Nephron progenitor cell (in vitro differentiated cells): ENCODE measurements around the gene LONP2.
"Not testable (repeated sequence)": the region's sequence is repeated elsewhere in the genome, so short reads cannot be mapped to it uniquely, and the experiment has no call there.

Experiments used
- DNase-seq: peaks from one replicate; pipeline ENCODE4 v3.0.0; 2021
- H3K27ac Mint-ChIP-seq: 2 replicates; pipeline ENCODE4 v1.8.0; 2021; ENCODE audit warnings: mild to moderate bottlenecking, moderate library complexity, mixed read lengths
- H3K27me3 Mint-ChIP-seq: 2 replicates; pipeline ENCODE4 v1.8.0; 2021; ENCODE audit warnings: mild to moderate bottlenecking, low read depth, mixed read lengths; ENCODE audit not compliant: poor library complexity
- H3K36me3 Mint-ChIP-seq: 2 replicates; pipeline ENCODE4 v1.8.0; 2021; ENCODE audit warnings: low read depth, mixed read lengths
- H3K4me1 Mint-ChIP-seq: 2 replicates; pipeline ENCODE4 v1.8.0; 2021; ENCODE audit warnings: mixed read lengths
- H3K4me3 Mint-ChIP-seq: 2 replicates; pipeline ENCODE4 v1.8.0; 2021; ENCODE audit warnings: mild to moderate bottlenecking, moderate library complexity, mixed read lengths
- H3K9me3 Mint-ChIP-seq: 2 replicates; pipeline ENCODE4 v1.8.0; 2021; ENCODE audit warnings: mild to moderate bottlenecking, moderate library complexity, mixed read lengths
- CTCF ChIP-seq: fragments of 200-600 bp; sonication (generic); IDR thresholded peaks from 2 replicates; pipeline ENCODE4 v1.5.0; 2021; ENCODE audit warnings: antibody characterized with exemption

Gene LONP2

GRCh38 chr16:48371393-48371780, 127.3 kb downstream of the LONP2 start:
- no peaks in the 10 kb centered on the region for H3K9me3 Mint-ChIP-seq
- no peak for DNase-seq
- no peak overlapping the region for H3K4me3 Mint-ChIP-seq
- H3K27me3 Mint-ChIP-seq = no peaks in the 10 kb centered on the region
- peaks cover 5% of the 10 kb centered on the region for H3K36me3 Mint-ChIP-seq
- peaks cover 29% of the 10 kb centered on the region for H3K4me1 Mint-ChIP-seq
- no peak for TF ChIP-seq CTCF
- H3K27ac Mint-ChIP-seq = peak overlapping the region; percentile 13

GRCh38 chr16:48372744-48373143, 128.6 kb downstream of the LONP2 start:
- peaks cover 24% of the 10 kb centered on the region for H3K4me1 Mint-ChIP-seq
- H3K9me3 Mint-ChIP-seq = no peaks in the 10 kb centered on the region
- no peaks in the 10 kb centered on the region for H3K27me3 Mint-ChIP-seq
- H3K4me3 Mint-ChIP-seq = no peak overlapping the region
- no peak for DNase-seq
- H3K27ac Mint-ChIP-seq = no peak overlapping the region
- no peak for TF ChIP-seq CTCF
- peaks cover 5% of the 10 kb centered on the region for H3K36me3 Mint-ChIP-seq

GRCh38 chr16:48373258-48374029, 129.3 kb downstream of the LONP2 start:
- no peak for TF ChIP-seq CTCF
- no peak overlapping the region for H3K4me3 Mint-ChIP-seq
- no peaks in the 10 kb centered on the region for H3K27me3 Mint-ChIP-seq
- H3K9me3 Mint-ChIP-seq = no peaks in the 10 kb centered on the region
- DNase-seq = no peak
- H3K27ac Mint-ChIP-seq = no peak overlapping the region
- H3K36me3 Mint-ChIP-seq = peaks cover 6% of the 10 kb centered on the region
- H3K4me1 Mint-ChIP-seq = peaks cover 21% of the 10 kb centered on the region

- Mint-ChIP-seq H3K4me3 (no peak overlapping the region), H3K27me3 (no peaks in the 10 kb centered on the region), H3K27ac (no peak overlapping the region), H3K36me3 (peaks cover 12% of the 10 kb centered on the region), H3K4me1 (peaks cover 29% of the 10 kb centered on the region), H3K9me3 (no peaks in the 10 kb centered on the region)
- DNase-seq = no peak
- no peak for TF ChIP-seq CTCF
These were observed 130.2 kb downstream of the LONP2 start for GRCh38 chr16:48374255-48374654.

GRCh38 chr16:48377301-48377700, 133.2 kb downstream of the LONP2 start:
- not testable (repeated sequence) for H3K27me3 Mint-ChIP-seq, DNase-seq, H3K4me3 Mint-ChIP-seq
- peaks cover 33% of the 10 kb centered on the region for H3K36me3 Mint-ChIP-seq
- H3K4me1 Mint-ChIP-seq = peaks cover 43% of the 10 kb centered on the region
- peaks cover 18% of the 10 kb centered on the region for H3K9me3 Mint-ChIP-seq
- H3K27ac Mint-ChIP-seq = peak overlapping the region; percentile 16

- Mint-ChIP-seq H3K4me3 (no peak overlapping the region), H3K27me3 (no peaks in the 10 kb centered on the region), H3K27ac (peak overlapping the region; percentile 81), H3K36me3 (peaks cover 33% of the 10 kb centered on the region), H3K9me3 (peaks cover 18% of the 10 kb centered on the region), H3K4me1 (peaks cover 51% of the 10 kb centered on the region)
- no peak for DNase-seq
- TF ChIP-seq CTCF = no peak
These were observed 134.2 kb downstream of the LONP2 start for GRCh38 chr16:48378276-48378675.
